NCI-H510A (cell line): Measurements from ENCODE around the gene PSMD13.

ENCODE experiments used
- DNase-seq: peaks from one replicate; lab custom pipeline; 2025; lab: John Stamatoyannopoulos, UW

Gene PSMD13

GRCh38 chr11:204587-205109 is 32.1 kb upstream of the PSMD13 start:
- no peak for DNase-seq

GRCh38 chr11:205221-206001 is 31.4 kb upstream of the PSMD13 start:
- no peak for DNase-seq

- no peak for DNase-seq
These were observed 30.8 kb upstream of the PSMD13 start for GRCh38 chr11:206002-206384.

GRCh38 chr11:206526-207207 is 30.1 kb upstream of the PSMD13 start:
- no peak for DNase-seq

- peak; percentile 58 for DNase-seq
These were observed 29.4 kb upstream of the PSMD13 start, which contains the start of the genes BET1L and RIC8A for GRCh38 chr11:207208-207862. Gene BET1L, minus strand, starts transcription at chr11:207399. Its CDS starts 78 bp downstream, at chr11:207321. Gene RIC8A, plus strand, starts transcription at chr11:207708. Its CDS starts 1,147 bp downstream, at chr11:208855.

GRCh38 chr11:207863-208180 is 29.0 kb upstream of the PSMD13 start:
- no peak for DNase-seq

- DNase-seq, result no peak
These were observed 28.4 kb upstream of the PSMD13 start for GRCh38 chr11:208181-208916.

GRCh38 chr11:208917-209260 is 27.9 kb upstream of the PSMD13 start:
- DNase-seq, result no peak

GRCh38 chr11:209275-210121 is 27.3 kb upstream of the PSMD13 start:
- no peak for DNase-seq

- DNase-seq, result no peak
These were observed 26.5 kb upstream of the PSMD13 start for GRCh38 chr11:210122-210802.

GRCh38 chr11:210803-211180 is 26.0 kb upstream of the PSMD13 start:
- no peak for DNase-seq

- DNase-seq, result no peak
These were observed 25.5 kb upstream of the PSMD13 start for GRCh38 chr11:211295-211694.

GRCh38 chr11:211741-212140 is 25.0 kb upstream of the PSMD13 start:
- no peak for DNase-seq

- no peak for DNase-seq
These were observed 24.4 kb upstream of the PSMD13 start for GRCh38 chr11:212150-213100.

GRCh38 chr11:213111-213510 is 23.7 kb upstream of the PSMD13 start:
- no peak for DNase-seq

GRCh38 chr11:214083-214482 is 22.7 kb upstream of the PSMD13 start:
- DNase-seq, result no peak

- no peak for DNase-seq
These were observed 21.2 kb upstream of the PSMD13 start for GRCh38 chr11:215581-216037.

GRCh38 chr11:216081-216974 is 20.4 kb upstream of the PSMD13 start:
- no peak for DNase-seq
